Activated T-helper 1 cell treated with anti-CD3 and anti-CD28 coated beads, Interleukin-2, amount 50 U/mL, for 16 hours (primary cell): Measurements from ENCODE around the gene AKR1C8.
"Not testable (repeated sequence)": the region's sequence is repeated elsewhere in the genome, so short reads cannot be mapped to it uniquely, and the experiment has no call there.

Source experiments
- DNase-seq, 2 donors: peaks; one replicate each; pipeline ENCODE4 v3.0.0-alpha.2; 2020; ENCODE audit warnings: low read depth in 1 of 2, low spot score in 1 of 2

The AKR1C8 gene

GRCh38 chr10:5168897-5169420 lies 16.0 kb downstream of the AKR1C8 start:
- DNase-seq: no peak

GRCh38 chr10:5165738-5166137 lies 19.2 kb downstream of the AKR1C8 start:
- no peak for DNase-seq

GRCh38 chr10:5163487-5163886 lies 21.5 kb downstream of the AKR1C8 start:
- DNase-seq: no peak

- no peak for DNase-seq
Observed at GRCh38 chr10:5159126-5159525, 25.8 kb downstream of the AKR1C8 start.

- DNase-seq: no peak
Observed at GRCh38 chr10:5157501-5157900, 27.4 kb downstream of the AKR1C8 start.

- no peak for DNase-seq
Observed at GRCh38 chr10:5155951-5156350, 29.0 kb downstream of the AKR1C8 start.

- DNase-seq: no peak
Observed at GRCh38 chr10:5151076-5151475, 33.9 kb downstream of the AKR1C8 start.

GRCh38 chr10:5148678-5149032 lies 36.3 kb downstream of the AKR1C8 start:
- DNase-seq: no peak

GRCh38 chr10:5147981-5148677 lies 36.8 kb downstream of the AKR1C8 start:
- no peak for DNase-seq

- DNase-seq: no peak
Observed at GRCh38 chr10:5147255-5147980, 37.5 kb downstream of the AKR1C8 start.

- no peak for DNase-seq
Observed at GRCh38 chr10:5146920-5147254, 38.1 kb downstream of the AKR1C8 start.

GRCh38 chr10:5143137-5143536 lies 41.8 kb downstream of the AKR1C8 start:
- DNase-seq: no peak

GRCh38 chr10:5142199-5142598 lies 42.8 kb downstream of the AKR1C8 start:
- no peak for DNase-seq

GRCh38 chr10:5137699-5138098 lies 47.3 kb downstream of the AKR1C8 start:
- DNase-seq: not testable (repeated sequence)

- DNase-seq: no peak
Observed at GRCh38 chr10:5136468-5137087, 48.4 kb downstream of the AKR1C8 start.

- DNase-seq: no peak
Observed at GRCh38 chr10:5135581-5135980, 49.4 kb downstream of the AKR1C8 start.

- no peak for DNase-seq
Observed at GRCh38 chr10:5125315-5126044, 59.5 kb downstream of the AKR1C8 start.

- no peak for DNase-seq
Observed at GRCh38 chr10:5123886-5124285, 61.1 kb downstream of the AKR1C8 start.

- not testable (repeated sequence) for DNase-seq
Observed at GRCh38 chr10:5119997-5120396, 65.0 kb downstream of the AKR1C8 start.

- DNase-seq: no peak
Observed at GRCh38 chr10:5117026-5117425, 67.9 kb downstream of the AKR1C8 start.

GRCh38 chr10:5116621-5117020 lies 68.3 kb downstream of the AKR1C8 start:
- no peak for DNase-seq

- not testable (repeated sequence) for DNase-seq
Observed at GRCh38 chr10:5109861-5110260, 75.1 kb downstream of the AKR1C8 start.
